DND-41 (cell line): Measurements from ENCODE around the gene DDX20.

ENCODE experiments used
- ATAC-seq: fragments of 200-7000 bp; cut with Tn5 transposase; 3 replicates; pipeline ENCODE4 v1.9.1; 2021; ENCODE audit warnings: low read depth; ENCODE audit not compliant: insufficient read depth
- DNase-seq: peaks from one replicate; pipeline ENCODE4 v3.0.0-alpha.2; 2020
- H2AFZ ChIP-seq: 2 replicates; pipeline ENCODE4 v1.6.0; 2012; ENCODE audit warnings: low read depth, low read length
- H3K27ac ChIP-seq: 2 replicates; pipeline ENCODE4 v1.5.1; 2012; ENCODE audit warnings: low read length, inconsistent platforms
- H3K27me3 ChIP-seq: fragments of 200-600 bp; sonication (generic); 2 replicates; pipeline ENCODE4 v1.6.0; 2012; ENCODE audit warnings: low read length, mild to moderate bottlenecking, inconsistent platforms; ENCODE audit not compliant: insufficient read depth, poor library complexity
- H3K36me3 ChIP-seq: 2 replicates; pipeline ENCODE4 v1.5.1; 2012; ENCODE audit warnings: low read length, inconsistent platforms; ENCODE audit not compliant: insufficient read depth
- H3K4me1 ChIP-seq: 2 replicates; pipeline ENCODE4 v1.5.1; 2012; ENCODE audit warnings: mild to moderate bottlenecking, low read length; ENCODE audit not compliant: insufficient read depth
- H3K4me2 ChIP-seq: 2 replicates; pipeline ENCODE4 v1.6.0; 2012; ENCODE audit warnings: mild to moderate bottlenecking, moderate library complexity, low read length, inconsistent platforms; ENCODE audit not compliant: insufficient read depth
- H3K4me3 ChIP-seq, 2 experiments: fragments of 200-600 bp in 1 of 2; shearing (Covaris generic) in 1 of 2; 2 replicates each; pipeline ENCODE4 v1.5.1; 2012 to 2016; ENCODE audit warnings: inconsistent platforms in 2 of 2, low read length in 2 of 2, mild to moderate bottlenecking in 2 of 2, low read depth in 1 of 2, moderate library complexity in 1 of 2
- H3K79me2 ChIP-seq: 2 replicates; pipeline ENCODE4 v1.6.0; 2012; ENCODE audit warnings: low read length, inconsistent platforms; ENCODE audit not compliant: insufficient read depth
- H3K9ac ChIP-seq: 2 replicates; pipeline ENCODE4 v1.6.0; 2012; ENCODE audit warnings: low read depth, mild to moderate bottlenecking, inconsistent platforms, low read length, moderate library complexity
- H3K9me3 ChIP-seq: 2 replicates; pipeline ENCODE4 v1.5.1; 2012; ENCODE audit warnings: low read length, moderate library complexity, mild to moderate bottlenecking, inconsistent platforms; ENCODE audit not compliant: insufficient read depth, severe bottlenecking
- H4K20me1 ChIP-seq: 2 replicates; pipeline ENCODE4 v1.6.0; 2012; ENCODE audit warnings: low read length; ENCODE audit not compliant: insufficient read depth
- CTCF ChIP-seq: IDR thresholded peaks from 2 replicates; pipeline ENCODE4 v1.5.1; 2012; ENCODE audit warnings: borderline replicate concordance, low read length, moderate library complexity, mild to moderate bottlenecking; ENCODE audit not compliant: poor library complexity, severe bottlenecking; ENCODE audit errors: extremely low read depth
- EZH2 ChIP-seq: IDR thresholded peaks from 3 replicates; pipeline ENCODE4 v1.6.1; 2012; ENCODE audit warnings: borderline replicate concordance, low read depth, mild to moderate bottlenecking, moderate library complexity, low read length, inconsistent platforms; ENCODE audit not compliant: severe bottlenecking

Gene DDX20

GRCh38 chr1:111731956-111732355 is 23.7 kb upstream of the DDX20 start:
- Histone ChIP-seq H3K27me3 (no peaks in the 10 kb centered on the region), H3K4me1 (no peaks in the 10 kb centered on the region), H3K27ac (no peak overlapping the region), H3K9me3 (no peaks in the 10 kb centered on the region), H3K4me2 (no peak overlapping the region), H2AFZ (no peak overlapping the region), H3K4me3 (no peak overlapping the region), H3K79me2 (no peaks in the 10 kb centered on the region), H4K20me1 (peaks cover 13% of the 10 kb centered on the region; the same call in 1 of the 2 replicates), H3K9ac (no peak overlapping the region), H3K36me3 (no peaks in the 10 kb centered on the region)
- no peak for ATAC-seq
- no peak for TF ChIP-seq CTCF
- TF ChIP-seq EZH2 = no peak
- no peak for DNase-seq

- DNase-seq (no peak), ATAC-seq (no peak)
- Histone ChIP-seq H3K36me3 (no peaks in the 10 kb centered on the region), H3K4me1 (peaks cover 6% of the 10 kb centered on the region), H3K79me2 (no peaks in the 10 kb centered on the region), H3K9me3 (no peaks in the 10 kb centered on the region), H3K4me3 (no peak overlapping the region), H3K4me2 (no peak overlapping the region), H3K27ac (no peak overlapping the region), H3K9ac (no peak overlapping the region), H2AFZ (no peak overlapping the region), H3K27me3 (no peaks in the 10 kb centered on the region), H4K20me1 (peaks cover 13% of the 10 kb centered on the region; the same call in 1 of the 2 replicates)
- TF ChIP-seq EZH2 = no peak
- no peak for TF ChIP-seq CTCF
Observed at GRCh38 chr1:111732718-111733117, 23.0 kb upstream of the DDX20 start.

- Histone ChIP-seq H3K9me3 (no peaks in the 10 kb centered on the region), H4K20me1 (peaks cover 13% of the 10 kb centered on the region; the same call in 1 of the 2 replicates), H3K4me1 (peaks cover 13% of the 10 kb centered on the region), H3K4me3 (no peak overlapping the region), H3K4me2 (no peak overlapping the region), H3K79me2 (no peaks in the 10 kb centered on the region), H3K27me3 (no peaks in the 10 kb centered on the region), H3K36me3 (no peaks in the 10 kb centered on the region), H3K27ac (no peak overlapping the region), H2AFZ (no peak overlapping the region), H3K9ac (no peak overlapping the region)
- DNase-seq = no peak
- TF ChIP-seq EZH2 (no peak), CTCF (no peak)
- ATAC-seq = no peak
Observed at GRCh38 chr1:111733183-111733991, 22.3 kb upstream of the DDX20 start.
